Right hindlimb (tissue), 1 donor: ENCODE results near the gene SALL3.

ENCODE experiments used
- DNase-seq: peaks from one replicate; pipeline ENCODE4 v3.0.0-alpha.2; 2018

Gene SALL3

DNA sequence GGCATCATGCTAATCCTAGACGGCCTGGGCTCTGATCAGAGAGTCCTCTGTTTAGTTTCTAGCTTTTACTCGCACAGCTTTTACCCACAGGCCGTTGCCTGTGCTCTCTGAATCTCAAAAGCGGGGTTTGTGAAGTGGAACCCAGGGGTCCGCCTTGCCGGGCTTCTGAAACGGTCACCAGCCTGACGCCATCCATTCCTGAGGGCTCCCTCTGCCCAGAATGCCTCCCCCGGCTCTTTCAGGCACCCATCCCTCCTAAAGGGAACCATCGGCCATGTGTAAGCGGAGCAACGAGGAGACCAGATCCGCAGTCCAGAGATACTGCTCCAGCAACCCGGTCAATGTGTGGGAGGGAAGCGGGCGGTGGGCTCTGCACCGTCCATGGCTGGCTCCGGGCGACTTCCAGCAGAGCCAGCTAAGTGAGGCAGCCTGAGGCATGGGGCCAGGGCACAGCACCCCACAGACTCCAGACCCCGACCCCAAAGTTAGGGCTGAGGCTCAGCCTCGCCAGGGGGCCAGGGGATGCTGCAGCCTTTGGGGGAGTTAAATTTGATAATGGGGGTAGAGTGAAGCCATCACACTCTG lies 28.8 kb downstream of the SALL3 start:
- DNase-seq = no peak

GRCh38 chr18:79010802-79011201 lies 31.2 kb downstream of the SALL3 start:
- DNase-seq = no peak

GRCh38 chr18:79011300-79011870 lies 31.8 kb downstream of the SALL3 start:
- DNase-seq = no peak

- no peak for DNase-seq
Measured at GRCh38 chr18:79013869-79014268, 34.3 kb downstream of the SALL3 start.

- DNase-seq = no peak
Measured at GRCh38 chr18:79018911-79019310, 39.3 kb downstream of the SALL3 start.

GRCh38 chr18:79019881-79020280 lies 40.3 kb downstream of the SALL3 start:
- no peak for DNase-seq

DNA sequence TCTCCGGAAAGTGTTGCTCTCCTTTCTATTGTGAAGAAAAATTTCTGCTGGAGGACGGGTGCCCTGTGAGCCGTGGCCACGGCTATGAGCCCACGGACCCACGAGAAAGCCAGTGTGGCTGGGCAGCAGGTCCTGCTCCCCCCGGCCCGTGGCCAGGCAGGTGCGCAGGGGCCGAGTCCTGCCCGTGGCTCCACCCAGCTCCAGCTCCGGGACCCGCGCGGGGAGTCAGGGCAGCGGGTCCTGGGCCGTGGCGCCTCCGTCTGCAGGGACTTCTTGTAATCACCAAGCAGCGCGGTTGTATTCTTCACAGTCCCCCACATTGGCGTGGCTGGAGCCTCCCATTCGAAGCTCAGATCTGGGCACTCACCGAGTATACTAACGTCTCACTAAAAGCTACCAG lies 43.0 kb downstream of the SALL3 start:
- DNase-seq = no peak

DNA sequence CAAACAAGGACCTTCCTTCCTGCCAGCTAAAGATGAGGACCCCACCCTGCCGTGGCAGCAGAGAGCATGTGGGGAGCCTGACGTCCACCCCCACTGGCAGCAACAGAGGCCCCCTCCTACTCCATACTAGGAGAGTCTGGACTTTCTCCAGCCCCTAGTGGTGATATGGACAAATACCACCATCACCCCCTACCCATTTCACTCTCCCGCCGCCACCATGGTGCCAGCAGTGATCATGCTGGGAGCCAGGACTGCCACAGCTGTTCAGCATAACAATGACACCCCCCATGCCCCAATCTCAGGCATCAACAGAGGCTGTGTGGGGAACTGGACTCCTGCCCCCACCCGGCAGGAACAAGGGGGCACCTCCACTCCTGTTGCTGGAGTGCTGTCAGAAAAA lies 46.9 kb downstream of the SALL3 start:
- no peak for DNase-seq

- DNase-seq = no peak
Measured at GRCh38 chr18:79030680-79031079, 51.1 kb downstream of the SALL3 start.

GRCh38 chr18:79042276-79042675 lies 62.7 kb downstream of the SALL3 start:
- no peak for DNase-seq

GRCh38 chr18:79043288-79043687 lies 63.7 kb downstream of the SALL3 start:
- no peak for DNase-seq

GRCh38 chr18:79046522-79046921 lies 66.9 kb downstream of the SALL3 start:
- DNase-seq = no peak

GRCh38 chr18:79047556-79048244 lies 68.1 kb downstream of the SALL3 start:
- DNase-seq = no peak

- DNase-seq = no peak
Measured at GRCh38 chr18:79048245-79048632, 68.6 kb downstream of the SALL3 start.

DNA sequence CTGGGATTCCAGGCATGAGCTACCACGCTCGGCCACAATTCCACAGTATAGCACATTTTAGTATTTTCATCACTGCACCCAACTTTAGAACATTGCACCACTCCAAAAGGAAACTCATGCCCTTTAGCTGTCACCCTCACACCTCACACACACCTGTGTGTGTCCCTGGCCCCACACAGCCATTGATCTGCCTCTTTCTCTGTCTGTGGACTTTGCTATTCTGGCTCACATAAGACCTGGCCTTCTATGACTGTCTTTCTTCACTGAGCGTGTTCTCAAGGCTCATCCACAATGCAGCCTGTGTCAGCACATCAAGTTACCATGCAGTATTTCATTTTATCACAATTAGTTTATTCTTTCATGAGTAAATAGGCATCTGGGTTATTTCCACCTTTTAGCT lies 69.9 kb downstream of the SALL3 start:
- no peak for DNase-seq
